ENCODE results near the gene BEND3.
"Not testable (repeated sequence)": the region's sequence is repeated elsewhere in the genome, so short reads cannot be mapped to it uniquely, and the experiment has no call there.

Gene BEND3

GRCh38 chr6:107144666-107145065 is 29.4 kb upstream of the BEND3 start:
- H3K4me3 ChIP-seq (replicated peaks in 1 of 2; ENCODE audit: low read depth in 2 of 2, low read length in 2 of 2) = no peak overlapping the region
- DNase-seq (ENCODE audit: low read depth in 2 of 2) = no peak
- TF ChIP-seq, protein P1, sequence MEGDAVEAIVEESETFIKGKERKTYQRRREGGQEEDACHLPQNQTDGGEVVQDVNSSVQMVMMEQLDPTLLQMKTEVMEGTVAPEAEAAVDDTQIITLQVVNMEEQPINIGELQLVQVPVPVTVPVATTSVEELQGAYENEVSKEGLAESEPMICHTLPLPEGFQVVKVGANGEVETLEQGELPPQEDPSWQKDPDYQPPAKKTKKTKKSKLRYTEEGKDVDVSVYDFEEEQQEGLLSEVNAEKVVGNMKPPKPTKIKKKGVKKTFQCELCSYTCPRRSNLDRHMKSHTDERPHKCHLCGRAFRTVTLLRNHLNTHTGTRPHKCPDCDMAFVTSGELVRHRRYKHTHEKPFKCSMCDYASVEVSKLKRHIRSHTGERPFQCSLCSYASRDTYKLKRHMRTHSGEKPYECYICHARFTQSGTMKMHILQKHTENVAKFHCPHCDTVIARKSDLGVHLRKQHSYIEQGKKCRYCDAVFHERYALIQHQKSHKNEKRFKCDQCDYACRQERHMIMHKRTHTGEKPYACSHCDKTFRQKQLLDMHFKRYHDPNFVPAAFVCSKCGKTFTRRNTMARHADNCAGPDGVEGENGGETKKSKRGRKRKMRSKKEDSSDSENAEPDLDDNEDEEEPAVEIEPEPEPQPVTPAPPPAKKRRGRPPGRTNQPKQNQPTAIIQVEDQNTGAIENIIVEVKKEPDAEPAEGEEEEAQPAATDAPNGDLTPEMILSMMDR (IDR thresholded peaks at IDR 0.05; ENCODE audit: low read depth, low read length) = no peak

- TF ChIP-seq, protein P1 (IDR thresholded peaks at IDR 0.05; ENCODE audit: low read depth, low read length) = no peak
- H3K4me3 ChIP-seq (replicated peaks in 1 of 2; ENCODE audit: low read depth in 2 of 2, low read length in 2 of 2) = no peak overlapping the region
- peak in 1 of 2 donors; percentile 17 for DNase-seq (ENCODE audit: low read depth in 2 of 2)
Measured at GRCh38 chr6:107144014-107144413, 28.7 kb upstream of the BEND3 start.

DNA sequence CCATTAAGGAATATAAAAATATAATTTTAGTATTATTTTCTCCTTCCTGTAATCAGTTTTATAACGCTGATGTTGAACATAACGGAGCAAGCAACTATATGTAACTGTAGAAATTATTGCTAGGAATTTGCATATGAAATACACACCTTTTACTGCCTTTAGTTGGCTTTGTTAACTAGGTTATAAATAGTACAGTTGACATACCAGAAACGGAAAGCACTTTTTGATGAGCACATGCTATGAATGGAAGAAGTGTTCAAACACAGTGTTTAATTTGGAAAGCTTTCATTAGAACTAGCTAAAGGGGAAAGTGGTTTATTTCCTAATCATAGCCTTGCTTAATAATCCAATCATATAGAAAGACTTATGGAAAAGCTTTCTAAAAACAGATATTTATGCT is 25.3 kb upstream of the BEND3 start:
- H3K4me3 ChIP-seq (replicated peaks in 1 of 2; ENCODE audit: low read depth in 2 of 2, low read length in 2 of 2) = no peak overlapping the region
- TF ChIP-seq, protein P1 (IDR thresholded peaks at IDR 0.05; ENCODE audit: low read depth, low read length) = no peak
- no peak for DNase-seq (ENCODE audit: low read depth in 2 of 2)

DNA sequence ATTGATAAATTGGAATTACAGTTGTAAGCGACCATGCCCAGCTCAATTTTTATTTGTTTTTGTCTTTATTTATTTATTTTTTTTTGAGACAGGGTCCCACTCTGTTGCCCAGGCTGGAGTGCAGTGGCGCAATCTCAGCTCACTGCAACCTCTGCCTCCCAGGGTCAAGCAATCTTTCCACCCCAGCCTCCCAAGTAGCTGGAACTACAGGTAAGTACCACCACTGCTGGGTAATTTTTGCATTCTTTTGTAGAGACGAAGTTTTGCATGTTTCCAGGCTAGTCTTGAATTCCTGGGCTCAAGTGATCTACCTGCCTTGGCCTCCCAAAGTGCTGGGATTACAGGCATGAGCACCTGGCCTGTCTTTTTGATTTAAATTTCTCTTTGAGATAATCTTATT is 21.0 kb upstream of the BEND3 start:
- not testable (repeated sequence) for H3K4me3 ChIP-seq (replicated peaks in 1 of 2; ENCODE audit: low read depth in 2 of 2, low read length in 2 of 2); DNase-seq (ENCODE audit: low read depth in 2 of 2)

- not testable (repeated sequence) for H3K4me3 ChIP-seq (replicated peaks in 1 of 2; ENCODE audit: low read depth in 2 of 2, low read length in 2 of 2); DNase-seq (ENCODE audit: low read depth in 2 of 2)
Measured at GRCh38 chr6:107135048-107135680, 19.8 kb upstream of the BEND3 start.

- H3K4me3 ChIP-seq (replicated peaks in 1 of 2; ENCODE audit: low read depth in 2 of 2, low read length in 2 of 2) = no peak overlapping the region
- TF ChIP-seq, protein P1 (IDR thresholded peaks at IDR 0.05; ENCODE audit: low read depth, low read length) = peak; percentile 38
- DNase-seq (ENCODE audit: low read depth in 2 of 2) = peak; percentile 56
Measured at GRCh38 chr6:107132330-107132954, 17.1 kb upstream of the BEND3 start.

DNA sequence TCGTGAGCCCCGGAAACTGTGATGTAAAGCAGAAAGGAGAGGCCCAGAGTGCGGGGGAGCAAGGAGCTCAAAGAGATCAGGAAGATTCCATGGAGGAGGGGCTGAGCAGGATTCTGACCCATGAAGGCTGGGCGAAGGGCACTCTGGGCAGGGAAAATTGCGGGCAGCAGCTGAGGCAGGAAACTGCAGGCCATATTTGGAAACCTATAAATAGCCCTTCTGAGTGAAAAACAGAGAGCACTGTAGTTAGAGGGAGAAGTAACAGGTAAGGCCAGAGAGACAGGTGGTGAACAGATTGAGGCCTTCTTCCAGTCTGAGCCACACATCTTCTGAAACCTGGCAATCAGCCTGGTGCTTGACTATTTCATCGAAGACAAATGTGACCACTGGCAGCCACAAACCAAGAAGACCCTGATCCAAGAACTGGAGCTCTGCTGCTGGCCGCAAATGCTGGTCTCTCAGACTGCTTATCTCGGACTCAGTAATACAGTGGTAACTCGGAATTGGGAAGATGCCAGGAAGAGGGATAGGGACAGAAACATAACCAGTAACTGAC is 14.1 kb upstream of the BEND3 start:
- TF ChIP-seq, protein P1 (IDR thresholded peaks at IDR 0.05; ENCODE audit: low read depth, low read length) = no peak
- peak in 1 of 2 donors; percentile 41 for DNase-seq (ENCODE audit: low read depth in 2 of 2)
- no peak overlapping the region for H3K4me3 ChIP-seq (replicated peaks in 1 of 2; ENCODE audit: low read depth in 2 of 2, low read length in 2 of 2)
